HepG2 (cell line): ENCODE measurements around the gene ADRA2A. TPM values are rescaled to one million over a fixed set of nuclear protein-coding genes. Genes with fewer than 3 reads are reported as not detected.

Experiments
- ATAC-seq: fragments of 200-7000 bp; cut with Tn5 transposase; 3 replicates; pipeline ENCODE4 v1.9.1; 2020; ENCODE audit warnings: mild to moderate bottlenecking, moderate library complexity
- BruUV-seq: library from RNA; stranded (reverse); fragments of 400-500 nt; replicated peaks from 2 replicates; lab custom pipeline; 2021; lab: Mats Ljungman, UMichigan
- CTCF ChIA-PET: fragments of 300-600 bp; formaldehyde crosslinking; extraction: SDS; loops from one replicate; lab custom pipeline; 2021; ENCODE audit warnings: low total read pairs, inconsistent platforms, low intra/inter-chr PET ratio; lab: Yijun Ruan, JAX
- POLR2A ChIA-PET: fragments of 350-600 bp; sonication (Branson Sonifier 250); formaldehyde crosslinking; loops from one replicate; lab custom pipeline; 2020; ENCODE audit warnings: antibody characterized with exemption, inconsistent platforms; lab: Yijun Ruan, JAX
- DNase-seq: peaks from one replicate; pipeline ENCODE4 v3.0.0-alpha.2; 2015; ENCODE audit warnings: low spot score
- FAIRE-seq: peaks from 3 replicates; lab custom pipeline; 2011; peaks lifted over from hg19 to GRCh38; lab: Jason Lieb, UNC
- H2AFZ ChIP-seq: one replicate; pipeline ENCODE4 v1.6.1; 2011; ENCODE audit warnings: low read length, inconsistent platforms
- H3K27ac ChIP-seq: fragments of 300-600 bp; 3 replicates; pipeline ENCODE4 v1.8.0; 2011; ENCODE audit warnings: mixed run types, mild to moderate bottlenecking, mixed read lengths, low read length, inconsistent platforms; ENCODE audit not compliant: insufficient read depth; ENCODE audit errors: extremely low read length
- H3K27me3 ChIP-seq, 2 experiments: fragments of 200-600 bp in 1 of 2; 2 replicates in 1 of 2; 3 replicates in 1 of 2; pipeline versions ENCODE4 v1.6.0 to v1.8.0; 2011; ENCODE audit warnings: low read length in 2 of 2, mild to moderate bottlenecking in 2 of 2, moderate library complexity in 2 of 2, inconsistent platforms in 1 of 2; ENCODE audit not compliant: insufficient read depth in 2 of 2, control insufficient read depth in 1 of 2
- H3K36me3 ChIP-seq, 2 experiments: fragments of 200-600 bp in 1 of 2; replicated peaks in 1 of 2; 2 replicates in 1 of 2; 3 replicates in 1 of 2; pipeline versions ENCODE4 v1.5.1 to v1.8.0; 2011; ENCODE audit warnings: low read length in 2 of 2, inconsistent platforms in 1 of 2; ENCODE audit not compliant: insufficient read depth in 2 of 2, control insufficient read depth in 1 of 2
- H3K4me1 ChIP-seq: 2 replicates; pipeline ENCODE4 v1.5.1; 2012; ENCODE audit warnings: low read length, inconsistent platforms; ENCODE audit not compliant: insufficient read depth
- H3K4me2 ChIP-seq: 2 replicates; pipeline ENCODE4 v1.6.0; 2011; ENCODE audit warnings: low read depth, low read length, inconsistent platforms
- H3K4me3 ChIP-seq, 3 experiments: fragments of 200-600 bp in 1 of 3; sonication (generic), shearing (Covaris generic) in 1 of 3; replicated peaks in 1 of 3; 2 replicates each; pipeline ENCODE4 v1.5.1; 2011 to 2016; ENCODE audit warnings: low read length in 3 of 3, inconsistent platforms in 2 of 3, low read depth in 2 of 3, mild to moderate bottlenecking in 2 of 3, control low read depth in 1 of 3, mixed read lengths in 1 of 3; ENCODE audit not compliant: insufficient read depth in 1 of 3
- H3K79me2 ChIP-seq: one replicate; pipeline ENCODE4 v1.6.1; 2011; ENCODE audit warnings: low read length, inconsistent platforms; ENCODE audit not compliant: insufficient read depth
- H3K9ac ChIP-seq: 2 replicates; pipeline ENCODE4 v1.6.0; 2011; ENCODE audit warnings: mild to moderate bottlenecking, low read depth, low read length, inconsistent platforms; ENCODE audit not compliant: insufficient read depth
- H3K9me3 ChIP-seq: 2 replicates; pipeline ENCODE4 v1.5.1; 2012; ENCODE audit warnings: mild to moderate bottlenecking, low read length
- H4K20me1 ChIP-seq: 2 replicates; pipeline ENCODE4 v1.6.0; 2011; ENCODE audit warnings: inconsistent platforms, mild to moderate bottlenecking, low read length, moderate library complexity; ENCODE audit not compliant: insufficient read depth
- ASH2L ChIP-seq: fragments of 300-600, 200-600 bp; sonication (generic); IDR thresholded peaks from 2 replicates; pipeline ENCODE4 v1.7.0; 2017; ENCODE audit warnings: low read depth, mild to moderate bottlenecking, moderate library complexity, mixed read lengths, low read length; ENCODE audit not compliant: insufficient read length
- ELF4 ChIP-seq: sonication (generic); formaldehyde crosslinking; IDR thresholded peaks from 2 replicates; pipeline ENCODE4 v1.5.0; 2020; ENCODE audit warnings: missing genetic modification reagents, mild to moderate bottlenecking, moderate library complexity, borderline replicate concordance
- FOXO1 ChIP-seq: sonication (generic); formaldehyde crosslinking; IDR thresholded peaks from 2 replicates; pipeline ENCODE4 v1.4.0; 2020; ENCODE audit warnings: missing genetic modification reagents
- HBP1 ChIP-seq: IDR thresholded peaks from 2 replicates; pipeline ENCODE4 v1.6.1; 2016; ENCODE audit warnings: low read depth, control low read depth
- ISL2 ChIP-seq: sonication (generic); formaldehyde crosslinking; IDR thresholded peaks from 2 replicates; pipeline ENCODE4 v1.5.0; 2020; ENCODE audit warnings: missing genetic modification reagents
- KDM1A ChIP-seq: IDR thresholded peaks from 2 replicates; pipeline ENCODE4 v1.6.1; 2016; ENCODE audit warnings: missing compliant biosample characterization
- PHF5A ChIP-seq: IDR thresholded peaks from one replicate; pipeline ENCODE4 v1.6.1; 2018; ENCODE audit warnings: low read depth, missing genetic modification reagents; ENCODE audit not compliant: unreplicated experiment
- RERE ChIP-seq: IDR thresholded peaks from 2 replicates; pipeline ENCODE4 v1.6.1; 2016; ENCODE audit warnings: low read depth, missing genetic modification reagents, missing compliant biosample characterization
- SMARCC2 ChIP-seq: fragments of 450-650 bp; IDR thresholded peaks from 2 replicates; pipeline ENCODE4 v1.6.1; 2017; ENCODE audit warnings: antibody characterized with exemption, mild to moderate bottlenecking
- SNAI1 ChIP-seq: sonication (generic); formaldehyde crosslinking; IDR thresholded peaks from 2 replicates; pipeline ENCODE4 v1.5.0; 2020; ENCODE audit warnings: mild to moderate bottlenecking, missing genetic modification reagents, borderline replicate concordance
- ZBTB21 ChIP-seq: sonication (generic); formaldehyde crosslinking; IDR thresholded peaks from 2 replicates; pipeline ENCODE4 v1.4.0; 2020; ENCODE audit warnings: missing genetic modification reagents
- ZBTB7A ChIP-seq: sonication (generic); formaldehyde crosslinking; IDR thresholded peaks from 2 replicates; pipeline ENCODE4 v1.8.0; 2022; ENCODE audit warnings: mild to moderate bottlenecking, missing genetic modification reagents
- ZHX1 ChIP-seq: sonication (generic); formaldehyde crosslinking; IDR thresholded peaks from 2 replicates; pipeline ENCODE4 v1.8.1; 2022; ENCODE audit warnings: low read depth, mild to moderate bottlenecking, missing genetic modification reagents
- ZNF101 ChIP-seq: sonication (generic); formaldehyde crosslinking; IDR thresholded peaks from 2 replicates; pipeline ENCODE4 v1.4.0; 2020; ENCODE audit warnings: mild to moderate bottlenecking, low read depth, missing genetic modification reagents, borderline replicate concordance
- ZNF382 ChIP-seq: sonication (generic); formaldehyde crosslinking; IDR thresholded peaks from 2 replicates; pipeline ENCODE4 v1.5.0; 2020; ENCODE audit warnings: missing genetic modification reagents, mild to moderate bottlenecking, borderline replicate concordance
- ZNF501 ChIP-seq: sonication (generic); formaldehyde crosslinking; IDR thresholded peaks from 2 replicates; pipeline ENCODE4 v1.5.1; 2020; ENCODE audit warnings: mild to moderate bottlenecking, moderate library complexity, missing genetic modification reagents
- WGBS: methylation state at CpG from one replicate; pipeline ENCODE4 v1.1.6; 2017; ENCODE audit warnings: low lambda C conversion rate; 5-methylcytosine and 5-hydroxymethylcytosine counted together
- in situ Hi-C: cut with HindIII; loops from 2 replicates; pipeline ENCODE4 v1.10.0; 2017; ENCODE audit warnings: low pct_unique_long_range_greater_than_20kb; ENCODE audit not compliant: extremely low pct_ligation_motif_present
- intact Hi-C: fragments of 100-400 bp; cut with micrococcal nuclease; formaldehyde crosslinking; loops from one replicate; pipeline ENCODE4 v1.10.0; 2022; ENCODE audit not compliant: unreplicated experiment
- polyA plus RNA-seq, 8 experiments: library from polyadenylated mRNA; depleted of rRNA in 3 of 8; stranded (reverse) in 7 of 8; unstranded in 1 of 8; fragments of >200 nt; fragmentation: Illumina TruSeq in 4 of 8; extraction: Trizol in 4 of 8; gene quantifications; 2 replicates each; pipeline versions ENCODE4 v1.2.1 to v1.2.3, GENCODE V29; 2011 to 2016; ENCODE audit warnings: low read depth in 4 of 8, missing spikeins in 1 of 8, mixed read lengths in 1 of 8; ENCODE audit not compliant: insufficient read depth in 1 of 8
- total RNA-seq, 5 experiments: library from RNA; depleted of rRNA; stranded (reverse); fragments of >200 nt; fragmentation: Illumina TruSeq; extraction: Trizol; gene quantifications; 2 replicates each; pipeline ENCODE4 v1.2.3, GENCODE V29; 2016; ENCODE audit warnings: low read depth in 1 of 5

ADRA2A gene
- total and polyA plus RNA-seq, 2 of the 13 experiments (the other 11 are each of a cell fraction or from before 2014, with no cell fraction given) = 0.01 TPM; not detected in 1

DNA sequence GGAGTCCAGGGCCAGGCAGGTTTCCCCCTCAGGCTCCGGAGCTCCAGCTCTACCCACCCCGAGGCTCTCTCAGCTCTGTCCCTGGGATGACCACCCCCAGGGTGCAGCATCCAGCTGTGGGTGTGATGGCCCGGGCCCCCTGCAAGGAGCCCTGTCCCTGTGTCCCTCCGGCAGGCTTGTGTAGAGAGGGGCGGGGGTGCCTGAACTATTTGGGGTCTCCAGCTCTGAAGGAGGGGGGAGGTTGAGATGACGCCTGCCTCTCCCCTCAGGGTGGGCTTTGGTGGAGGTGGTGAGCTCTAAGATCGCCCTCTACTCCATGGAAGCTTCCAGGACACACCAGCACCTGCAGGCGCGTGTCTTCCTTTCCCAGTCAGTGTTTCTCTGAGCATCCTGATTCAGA, 39.4 kb downstream of the ADRA2A start:
- Histone ChIP-seq H3K4me2 (no peak overlapping the region), H3K9ac (no peak overlapping the region), H2AFZ (no peak overlapping the region), H3K27ac (no peak overlapping the region), H4K20me1 (no peaks in the 10 kb centered on the region), H3K9me3 (no peaks in the 10 kb centered on the region), H3K4me1 (no peaks in the 10 kb centered on the region), H3K36me3 (no peaks in the 10 kb centered on the region), H3K27me3 (peaks cover 0 to 10% of the 10 kb centered on the region in 2 experiments; a peak in 1 of 5 replicates), H3K4me3 (no peak overlapping the region), H3K79me2 (no peaks in the 10 kb centered on the region)
- CTCF ChIA-PET = no interaction called here
- in situ Hi-C loops = no loop called here
- intact Hi-C loops = no loop called here
- no TSS peak for BruUV-seq
- POLR2A ChIA-PET = no interaction called here
- 73% methylated on average over 3 of the region's 9 CpGs for WGBS
- DNase-seq = no peak
- no peak for FAIRE-seq
- no peak for ATAC-seq
- TF ChIP-seq ZNF501 (no peak), ZNF382 (CRISPR knock-in tag) (no peak), SMARCC2 (no peak), PHF5A (CRISPR knock-in tag) (no peak), ZBTB21 (no peak), ZHX1 (CRISPR knock-in tag) (no peak), ZNF101 (CRISPR knock-in tag) (no peak), ASH2L (no peak), FOXO1 (CRISPR knock-in tag) (no peak), ELF4 (CRISPR knock-in tag) (no peak), KDM1A (CRISPR knock-in tag) (no peak), RERE (CRISPR knock-in tag) (no peak), SNAI1 (CRISPR knock-in tag) (no peak), ZBTB7A (CRISPR knock-in tag) (no peak), ISL2 (no peak), HBP1 (CRISPR knock-in tag) (no peak)
